GM19193 (cell line): Measurements from ENCODE around the gene ADAT1.

ENCODE experiments used
- POLR2A ChIP-seq: IDR thresholded peaks from 4 replicates; pipeline ENCODE4 v1.6.1; 2011; ENCODE audit not compliant: insufficient read depth, insufficient read length; ENCODE audit errors: extremely low read depth

The ADAT1 gene, protein sequence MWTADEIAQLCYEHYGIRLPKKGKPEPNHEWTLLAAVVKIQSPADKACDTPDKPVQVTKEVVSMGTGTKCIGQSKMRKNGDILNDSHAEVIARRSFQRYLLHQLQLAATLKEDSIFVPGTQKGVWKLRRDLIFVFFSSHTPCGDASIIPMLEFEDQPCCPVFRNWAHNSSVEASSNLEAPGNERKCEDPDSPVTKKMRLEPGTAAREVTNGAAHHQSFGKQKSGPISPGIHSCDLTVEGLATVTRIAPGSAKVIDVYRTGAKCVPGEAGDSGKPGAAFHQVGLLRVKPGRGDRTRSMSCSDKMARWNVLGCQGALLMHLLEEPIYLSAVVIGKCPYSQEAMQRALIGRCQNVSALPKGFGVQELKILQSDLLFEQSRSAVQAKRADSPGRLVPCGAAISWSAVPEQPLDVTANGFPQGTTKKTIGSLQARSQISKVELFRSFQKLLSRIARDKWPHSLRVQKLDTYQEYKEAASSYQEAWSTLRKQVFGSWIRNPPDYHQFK

DNA sequence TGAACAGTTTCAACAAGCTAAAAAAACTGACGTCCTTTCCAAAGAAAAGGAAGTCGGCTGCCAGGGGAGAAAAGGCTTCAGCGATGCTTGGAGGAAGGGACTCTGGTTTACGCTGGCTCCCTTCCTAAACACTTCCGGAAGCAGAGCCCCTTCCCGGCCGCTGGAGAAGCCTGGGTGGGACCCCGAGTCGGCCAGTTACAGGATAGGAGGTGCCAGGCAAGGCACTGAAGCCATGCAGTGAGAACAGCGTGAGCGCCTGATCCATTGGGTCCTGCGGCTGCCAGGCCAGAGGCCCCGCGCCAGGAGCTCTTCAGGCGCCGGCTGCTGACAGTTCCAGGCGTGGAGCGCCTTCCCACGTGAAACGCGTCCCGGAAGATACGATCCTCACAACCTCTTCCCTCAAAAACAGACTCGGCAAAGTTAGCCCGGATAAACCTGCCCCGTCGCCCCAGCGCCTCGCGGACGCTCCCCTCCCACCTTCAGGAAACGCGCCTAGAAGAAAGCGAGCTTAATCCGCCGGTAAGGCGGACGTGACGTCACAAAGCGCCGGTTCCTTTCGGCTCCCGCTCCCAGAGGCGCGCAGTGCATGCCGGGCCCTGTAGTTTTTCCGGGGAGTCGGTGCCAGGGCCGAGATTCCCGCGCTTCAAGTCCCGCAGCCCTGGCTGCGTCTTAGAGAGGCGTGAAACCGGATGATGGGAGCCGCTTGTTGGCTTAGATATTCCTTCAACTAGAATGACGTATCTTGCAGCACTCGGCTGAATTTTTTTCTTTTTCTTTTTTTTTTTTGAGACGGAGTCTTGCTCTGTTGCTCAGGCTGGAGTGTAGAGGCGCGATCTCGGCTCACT lies at the start of gene ADAT1:
Gene ADAT1 (minus strand): TSS at position 521 of the 845 bp plus-strand sequence. CDS start 2,482 bp downstream, outside the sequence.
- TF ChIP-seq POLR2A, result peak; percentile 93

DNA sequence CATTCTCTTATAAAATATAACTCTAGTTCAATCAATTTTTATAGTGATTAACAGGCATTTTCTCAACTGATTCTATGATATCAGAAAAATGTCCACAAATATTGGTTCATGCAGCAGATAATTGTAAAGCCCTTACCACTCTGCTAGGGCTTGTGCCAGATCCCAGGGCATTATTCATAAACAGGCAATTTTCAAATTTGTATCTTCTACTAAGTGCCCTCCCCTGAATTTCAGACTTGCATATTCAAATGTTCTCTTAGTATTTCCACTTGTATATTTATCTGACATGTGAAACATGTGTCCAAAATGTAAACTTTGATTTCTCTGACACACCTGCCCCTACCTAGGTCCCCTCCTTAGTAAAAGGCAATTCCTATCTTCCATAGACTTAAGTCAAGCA lies 44.4 kb upstream of the ADAT1 start:
- no peak for TF ChIP-seq POLR2A

DNA sequence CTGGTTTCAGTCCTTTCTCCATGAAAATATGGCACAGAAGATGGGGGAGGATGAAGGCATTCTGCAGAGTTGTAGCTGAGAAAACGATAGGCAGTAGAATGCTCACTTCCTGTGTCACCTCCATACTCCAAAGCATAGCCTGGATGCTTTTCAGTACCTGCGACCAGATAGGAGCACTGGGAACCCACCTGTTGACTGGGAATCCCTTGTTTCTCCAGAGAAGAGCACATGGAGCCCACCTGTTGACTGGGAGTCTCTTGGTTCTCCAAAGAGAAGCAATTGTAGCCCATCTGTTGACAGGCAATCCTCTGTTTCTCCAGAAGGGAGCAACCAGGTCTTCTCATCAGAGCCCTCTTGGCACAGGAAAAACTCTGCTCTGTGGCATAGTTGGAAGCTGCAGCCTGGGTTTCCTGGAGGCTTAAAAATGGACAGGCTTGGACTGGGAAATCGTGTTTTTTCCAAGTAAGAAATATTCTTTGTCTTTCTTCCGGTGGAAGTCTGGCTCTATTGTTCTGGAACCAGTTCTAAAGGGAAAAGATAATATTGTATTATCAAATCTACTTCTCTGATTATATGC lies 37.7 kb upstream of the ADAT1 start:
- TF ChIP-seq POLR2A, result no peak

DNA sequence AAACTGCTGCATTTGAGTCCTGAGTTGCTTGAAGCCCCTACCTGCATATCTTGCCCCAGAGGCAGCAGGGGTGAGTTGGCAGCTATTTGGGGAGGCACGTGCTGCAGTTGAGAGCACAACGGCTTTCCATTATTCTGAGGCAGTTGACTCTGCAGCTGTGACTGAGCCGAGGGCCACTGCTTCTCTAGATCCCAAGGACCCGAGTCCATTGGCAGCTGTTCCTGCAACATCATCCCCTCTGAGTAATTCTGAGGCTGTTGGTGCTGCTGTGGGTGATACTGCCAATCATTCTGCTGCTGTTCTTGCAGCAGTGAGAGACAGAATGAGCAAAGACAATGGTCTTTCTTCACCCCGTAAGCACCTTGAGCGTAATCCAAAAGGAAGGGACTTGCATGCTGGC lies 37.2 kb upstream of the ADAT1 start:
- TF ChIP-seq POLR2A, result no peak

DNA sequence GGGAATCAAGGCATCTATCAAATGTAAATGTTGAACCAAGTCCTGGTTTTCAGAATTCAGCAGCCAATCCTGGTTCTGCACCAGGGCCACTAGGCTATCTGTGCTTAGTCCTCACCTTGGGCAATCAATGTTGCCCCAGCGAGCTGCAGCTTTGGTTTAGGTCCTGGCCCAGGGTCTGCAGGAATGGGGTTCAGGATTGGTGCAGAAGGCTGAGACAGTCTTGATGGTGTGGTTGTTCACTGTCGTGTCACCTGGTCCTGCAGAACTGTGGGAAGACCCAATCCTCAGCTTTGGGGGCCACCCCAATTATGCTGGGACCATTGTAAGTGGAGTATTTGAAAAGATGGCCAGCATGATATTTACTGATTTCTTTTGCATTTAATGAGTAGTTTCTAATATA lies 35.1 kb upstream of the ADAT1 start:
- no peak for TF ChIP-seq POLR2A

DNA sequence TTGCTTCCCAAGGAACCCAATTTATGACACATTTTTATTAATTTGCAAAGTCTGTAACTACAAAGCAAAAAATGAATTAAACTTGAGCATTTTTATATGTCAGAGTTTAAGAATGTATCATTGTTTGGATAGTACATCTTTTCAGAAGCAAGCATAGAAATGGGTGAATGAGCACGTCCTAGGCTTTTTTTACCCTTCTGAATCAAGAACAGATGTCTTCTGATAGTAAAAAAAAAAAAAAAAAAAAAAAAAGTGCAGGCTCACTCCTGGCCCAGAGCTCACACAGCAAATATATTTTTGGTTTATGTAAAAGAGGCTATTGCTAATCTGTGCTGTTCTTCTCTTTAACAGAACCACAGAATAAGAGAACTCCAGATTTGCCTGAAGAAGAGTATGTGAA lies 30.8 kb upstream of the ADAT1 start:
- no peak for TF ChIP-seq POLR2A

DNA sequence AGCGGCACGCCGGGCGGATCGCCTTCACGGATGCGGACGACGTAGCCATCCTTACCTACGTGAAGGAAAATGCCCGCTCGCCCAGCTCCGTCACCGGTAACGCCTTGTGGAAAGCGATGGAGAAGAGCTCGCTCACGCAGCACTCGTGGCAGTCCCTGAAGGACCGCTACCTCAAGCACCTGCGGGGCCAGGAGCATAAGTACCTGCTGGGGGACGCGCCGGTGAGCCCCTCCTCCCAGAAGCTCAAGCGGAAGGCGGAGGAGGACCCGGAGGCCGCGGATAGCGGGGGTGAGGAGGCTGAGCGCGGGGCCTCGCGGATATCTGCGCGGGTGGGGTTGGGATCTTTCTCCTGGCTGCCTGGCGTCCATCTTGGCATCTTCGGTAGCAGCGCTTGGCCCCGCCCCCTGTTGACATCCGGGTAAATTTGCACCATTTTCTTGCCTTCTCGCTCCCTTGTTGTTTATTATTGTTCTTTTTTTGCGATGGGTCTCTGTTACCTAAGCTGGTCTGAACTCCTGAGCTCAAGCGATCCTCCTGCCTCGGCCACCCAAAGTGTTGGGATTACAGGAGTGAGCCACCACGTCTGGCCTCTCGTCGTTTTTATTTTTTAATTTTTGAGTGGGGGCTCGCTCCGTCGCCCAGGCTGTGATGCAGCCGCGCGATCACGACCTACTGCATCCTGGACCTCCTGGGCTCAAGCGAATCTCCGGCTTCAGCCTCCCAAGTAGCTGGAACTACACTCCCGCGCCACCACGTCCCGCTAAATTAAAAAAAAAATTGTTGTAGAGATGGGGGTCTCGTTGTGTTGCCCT lies 25.4 kb upstream of the ADAT1 start:
- peak; percentile 55 for TF ChIP-seq POLR2A

DNA sequence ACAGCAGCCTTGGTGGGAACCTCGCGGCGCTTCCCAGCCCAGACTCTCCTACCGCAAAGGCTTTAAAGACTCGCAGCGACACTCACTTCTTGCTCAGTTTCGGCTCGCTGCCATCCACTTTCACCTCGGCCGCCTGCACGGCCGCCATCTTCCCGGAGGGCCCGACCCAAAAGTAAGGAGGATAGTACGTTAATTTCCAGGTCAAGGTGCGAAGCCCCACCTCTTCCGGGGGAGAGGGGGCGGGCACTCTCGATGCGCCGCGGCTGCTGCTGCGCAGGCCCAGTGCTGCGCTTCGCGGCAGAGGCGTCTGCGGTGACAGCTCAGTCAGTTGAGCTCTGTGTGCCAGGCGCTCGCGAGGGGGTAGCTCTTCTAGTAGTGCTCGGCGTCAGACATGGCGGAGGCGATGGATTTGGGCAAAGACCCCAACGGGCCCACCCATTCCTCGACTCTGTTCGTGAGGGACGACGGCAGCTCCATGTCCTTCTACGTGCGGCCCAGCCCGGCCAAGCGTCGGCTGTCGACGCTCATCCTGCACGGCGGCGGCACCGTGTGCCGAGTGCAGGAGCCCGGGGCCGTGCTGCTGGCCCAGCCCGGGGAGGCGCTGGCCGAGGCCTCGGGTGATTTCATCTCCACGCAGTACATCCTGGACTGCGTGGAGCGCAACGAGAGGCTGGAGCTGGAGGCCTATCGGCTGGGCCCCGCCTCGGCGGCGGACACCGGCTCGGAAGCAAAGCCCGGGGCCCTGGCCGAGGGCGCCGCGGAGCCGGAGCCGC lies 24.6 kb upstream of the ADAT1 start, which contains the start of the genes KARS1 and TERF2IP:
Gene KARS1 (minus strand): TSS at position 174 of the 773 bp plus-strand sequence. CDS start 26 bp downstream, at position 148.
Gene TERF2IP (plus strand): TSS at position 282 of the 773 bp plus-strand sequence. CDS start 110 bp downstream, at position 392.
- peak; percentile 97 for TF ChIP-seq POLR2A

DNA sequence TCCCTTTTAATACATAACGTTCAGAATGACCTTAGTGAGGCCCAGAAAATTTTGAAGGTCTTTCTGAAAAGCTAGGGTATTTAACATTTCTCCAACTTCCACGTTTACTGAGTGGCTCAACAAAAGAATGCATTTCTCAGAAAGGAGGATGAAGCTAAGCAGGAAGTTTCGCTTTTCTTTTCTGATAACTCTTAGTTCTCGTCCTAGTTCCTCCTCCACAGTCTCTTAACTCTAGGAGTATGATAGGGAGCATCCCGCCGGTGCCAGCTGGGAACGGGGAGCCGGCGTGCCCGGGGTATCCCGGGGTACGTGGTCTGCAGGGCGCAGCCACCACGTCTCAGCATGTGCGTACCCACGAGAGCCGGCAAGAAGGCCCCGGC lies 24.0 kb upstream of the ADAT1 start:
- TF ChIP-seq POLR2A, result no peak

DNA sequence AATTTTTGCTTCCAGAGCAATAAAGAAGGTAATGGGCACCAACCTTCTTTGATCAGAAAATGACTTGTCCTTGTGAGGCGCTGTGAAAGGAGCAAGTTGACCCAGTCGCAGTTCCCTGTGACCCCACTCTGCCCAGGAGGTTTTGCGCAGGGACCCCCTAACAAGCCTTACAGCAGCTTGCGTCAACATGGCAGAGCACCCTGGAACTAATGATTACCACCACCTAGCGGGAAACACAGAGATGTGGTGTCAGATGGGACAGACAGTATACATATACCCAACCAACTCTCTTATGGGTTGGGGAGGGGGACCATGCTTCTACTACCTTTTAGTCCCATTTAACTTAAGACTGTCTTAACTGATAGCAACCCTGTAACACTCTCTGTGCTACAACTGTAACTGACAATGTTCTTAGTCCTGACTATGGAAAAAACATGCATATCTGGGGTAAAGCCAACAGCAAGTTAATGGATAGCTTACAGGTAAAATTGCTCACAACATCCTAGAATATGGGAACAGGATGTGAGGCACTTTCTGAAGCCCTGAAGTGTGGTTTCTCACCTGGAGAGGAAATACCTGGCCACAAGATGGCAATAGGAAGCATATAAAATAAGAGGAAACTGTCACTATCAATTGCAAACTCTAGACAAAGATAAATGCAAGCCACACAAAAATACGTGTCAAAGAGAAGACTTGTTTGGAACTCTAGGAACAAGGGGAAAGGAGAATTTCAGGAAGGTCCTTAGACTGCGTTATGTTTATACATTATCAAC lies 21.3 kb upstream of the ADAT1 start:
- TF ChIP-seq POLR2A, result no peak

DNA sequence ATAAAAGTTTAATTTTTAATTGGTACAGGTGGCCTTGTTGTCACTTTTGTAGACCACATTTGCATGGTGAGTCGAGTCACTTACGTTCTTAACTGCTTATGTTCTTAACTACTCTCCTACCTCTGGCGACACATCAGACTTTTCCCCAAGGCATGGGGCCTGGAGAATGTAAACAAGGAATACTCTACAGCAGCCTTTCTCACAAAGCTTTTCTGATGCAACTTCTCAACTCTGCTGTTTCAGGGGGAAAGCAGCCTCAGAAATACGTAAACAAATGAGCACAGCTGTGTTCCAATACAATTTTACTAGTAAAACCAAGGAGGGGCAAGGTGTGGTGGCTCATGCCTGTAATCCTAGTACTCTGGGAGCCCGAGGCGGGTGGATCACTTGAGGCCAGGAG lies 17.5 kb upstream of the ADAT1 start:
- no peak for TF ChIP-seq POLR2A

DNA sequence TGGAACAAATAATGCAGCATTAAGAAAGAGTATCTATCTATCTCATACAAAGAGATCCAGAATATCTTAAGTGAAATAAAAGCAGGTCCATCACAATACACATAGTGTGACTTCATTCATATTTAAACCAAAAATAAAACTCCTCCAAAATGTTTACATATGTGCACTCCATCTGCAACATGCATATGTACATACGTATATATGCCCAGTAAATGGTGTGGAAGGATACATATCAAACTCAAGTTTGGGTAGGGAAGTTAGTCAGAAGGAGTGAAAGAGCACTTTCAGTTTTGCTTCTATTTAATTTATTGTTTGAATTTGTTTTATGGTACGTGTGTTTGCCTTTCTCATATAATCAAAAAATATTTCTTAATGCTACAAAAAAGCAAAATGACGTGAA lies 12.0 kb upstream of the ADAT1 start:
- TF ChIP-seq POLR2A, result no peak

DNA sequence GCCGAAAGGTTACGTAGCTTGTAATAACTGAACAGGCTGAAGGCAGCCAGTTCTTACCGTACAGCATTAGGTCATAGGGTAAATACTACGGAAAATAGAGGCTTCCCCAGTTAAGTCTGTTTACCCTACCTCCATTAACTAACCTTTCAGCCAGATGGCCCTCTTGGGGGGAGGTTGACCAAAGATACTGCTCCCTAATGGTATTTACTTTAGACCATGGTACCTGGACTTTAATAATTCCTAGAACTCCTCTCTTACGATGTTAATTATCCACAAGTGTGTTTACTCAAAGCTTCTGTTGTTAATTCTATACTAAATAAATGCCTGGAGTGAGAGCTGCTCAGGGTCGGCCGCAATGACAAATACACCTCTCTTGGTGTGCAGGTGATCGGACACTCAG lies 9.8 kb upstream of the ADAT1 start:
- TF ChIP-seq POLR2A, result no peak
